OCI-LY7 (cell line): ENCODE data around the gene HUS1. TPM values are rescaled to one million over a fixed set of nuclear protein-coding genes. Genes with fewer than 3 reads are reported as not detected.

Experiments
- BruUV-seq: library from RNA; stranded (reverse); fragments of 400-500 nt; replicated peaks from 2 replicates; lab custom pipeline; 2021; lab: Mats Ljungman, UMichigan
- CTCF ChIA-PET: fragments of 300-600 bp; sonication (Branson Sonifier 250); formaldehyde crosslinking; loops from one replicate; lab custom pipeline; 2022; ENCODE audit warnings: antibody characterized with exemption; ENCODE audit not compliant: unreplicated experiment; lab: Charles Lee
- POLR2A ChIA-PET: fragments of 300-600 bp; sonication (Branson Sonifier 250); formaldehyde crosslinking; loops from one replicate; lab custom pipeline; 2022; ENCODE audit warnings: antibody characterized with exemption; lab: Charles Lee
- DNase-seq: peaks from one replicate; pipeline ENCODE4 v3.0.0-alpha.2; 2015; ENCODE audit warnings: low spot score
- H2AFZ ChIP-seq: fragments of 200-600 bp; sonication (generic), shearing (Covaris generic); 2 replicates; pipeline ENCODE4 v1.6.1; 2014; ENCODE audit warnings: mild to moderate bottlenecking, antibody characterized with exemption, low read length, moderate library complexity
- H3K27ac ChIP-seq: fragments of 200-600 bp; sonication (generic); 2 replicates; pipeline ENCODE4 v1.5.1; 2014; ENCODE audit warnings: mixed run types, low read depth, mild to moderate bottlenecking, moderate library complexity, low read length, inconsistent platforms; ENCODE audit not compliant: poor library complexity, severe bottlenecking
- H3K36me3 ChIP-seq: fragments of 200-600 bp; sonication (generic); 2 replicates; pipeline ENCODE4 v1.6.1; 2014; ENCODE audit warnings: mild to moderate bottlenecking, antibody characterized with exemption, low read length, moderate library complexity, mixed read lengths; ENCODE audit not compliant: insufficient read depth
- H3K4me1 ChIP-seq: fragments of 200-600 bp; sonication (generic); 2 replicates; pipeline ENCODE4 v1.5.1; 2014; ENCODE audit warnings: mild to moderate bottlenecking, low read length; ENCODE audit not compliant: insufficient read depth, poor library complexity, severe bottlenecking
- H3K4me2 ChIP-seq: fragments of 200-600 bp; sonication (generic); 2 replicates; pipeline ENCODE4 v1.6.1; 2014; ENCODE audit warnings: mild to moderate bottlenecking, low read length
- H3K4me3 ChIP-seq: fragments of 200-600 bp; sonication (generic); 2 replicates; pipeline ENCODE4 v1.5.1; 2014; ENCODE audit warnings: mild to moderate bottlenecking, low read depth, low read length; ENCODE audit not compliant: poor library complexity, severe bottlenecking
- H3K79me2 ChIP-seq: fragments of 200-600 bp; sonication (generic); 2 replicates; pipeline ENCODE4 v1.6.1; 2016; ENCODE audit warnings: low read depth, mild to moderate bottlenecking, low read length, moderate library complexity, mixed read lengths; ENCODE audit not compliant: insufficient read depth
- H3K9me2 ChIP-seq: fragments of 200-600 bp; sonication (generic); 2 replicates; pipeline ENCODE4 v1.6.1; 2016; ENCODE audit warnings: mild to moderate bottlenecking, low read length, mixed read lengths; ENCODE audit not compliant: insufficient read depth
- H3K9me3 ChIP-seq: fragments of 200-600 bp; sonication (generic); 2 replicates; pipeline ENCODE4 v1.6.1; 2014; ENCODE audit warnings: mild to moderate bottlenecking, mixed run types, low read length, mixed read lengths
- H4K20me1 ChIP-seq: fragments of 200-600 bp; sonication (generic); 2 replicates; pipeline ENCODE4 v1.6.1; 2014; ENCODE audit warnings: mild to moderate bottlenecking, antibody characterized with exemption, low read length, moderate library complexity, mixed read lengths; ENCODE audit not compliant: insufficient read depth
- CTCF ChIP-seq: fragments of 200-600 bp; sonication (generic); conservative IDR thresholded peaks from 2 replicates; pipeline ENCODE4 v1.5.1; 2014; ENCODE audit warnings: mild to moderate bottlenecking, antibody characterized with exemption, low read length, moderate library complexity, mixed read lengths
- EZH2phosphoT487 ChIP-seq: fragments of 200-600 bp; sonication (generic); IDR thresholded peaks from 2 replicates; pipeline ENCODE4 v1.6.1; 2018; ENCODE audit warnings: low read depth, borderline replicate concordance, mild to moderate bottlenecking, mixed run types, antibody characterized with exemption, low read length, moderate library complexity, mixed read lengths
- intact Hi-C: fragments of 100-400 bp; cut with micrococcal nuclease; formaldehyde crosslinking; loops from one replicate; pipeline ENCODE4 v1.10.0; 2022; ENCODE audit not compliant: unreplicated experiment
- total RNA-seq, 2 experiments: library from RNA; depleted of rRNA in 1 of 2; stranded (reverse); fragments of >200 nt in 1 of 2; shearing (Covaris generic) in 1 of 2; gene quantifications; 2 replicates each; pipeline ENCODE4 v1.2.3, GENCODE V29; 2014 to 2022

Gene HUS1
- total RNA-seq, 2 experiments from 2014 or later, result 28.2 to 44.5 TPM

GRCh38 chr7:47951374-47951773 lies 28.0 kb downstream of the HUS1 start:
- Histone ChIP-seq H3K9me3 (no peaks in the 10 kb centered on the region), H3K27ac (no peak overlapping the region), H3K79me2 (no peaks in the 10 kb centered on the region), H3K4me1 (no peaks in the 10 kb centered on the region), H2AFZ (no peak overlapping the region), H3K9me2 (no peaks in the 10 kb centered on the region), H4K20me1 (no peaks in the 10 kb centered on the region), H3K4me2 (no peak overlapping the region), H3K36me3 (peaks cover 25% of the 10 kb centered on the region), H3K4me3 (no peak overlapping the region)
- intact Hi-C loops, result no loop called here
- BruUV-seq, result no TSS peak
- DNase-seq, result no peak
- POLR2A ChIA-PET, result interaction anchor here (0.7 kb wide), 1 partner anchor 9 kb away, joined by 4 read pairs; no protein-coding TSS in a partner anchor
- no peak for TF ChIP-seq CTCF
- TF ChIP-seq EZH2phosphoT487, result no peak
- CTCF ChIA-PET, result no interaction called here

GRCh38 chr7:47950714-47951113 lies 28.7 kb downstream of the HUS1 start:
- intact Hi-C loops, result no loop called here
- ChIA-PET POLR2A (interaction anchor here (0.6 to 0.7 kb wide), 2 partner anchors 50 to 202 kb away, joined by 3 to 4 read pairs; no protein-coding TSS in a partner anchor), CTCF (no interaction called here)
- no peak overlapping the region for H3K4me3 ChIP-seq
- H3K4me1 ChIP-seq, result no peaks in the 10 kb centered on the region
- no peaks in the 10 kb centered on the region for H3K9me3 ChIP-seq
- no peak overlapping the region for H2AFZ ChIP-seq
- DNase-seq, result no peak
- no peaks in the 10 kb centered on the region for H3K79me2 ChIP-seq
- H3K36me3 ChIP-seq, result peaks cover 19% of the 10 kb centered on the region
- H4K20me1 ChIP-seq, result no peaks in the 10 kb centered on the region
- no peak overlapping the region for H3K4me2 ChIP-seq
- no TSS peak for BruUV-seq
- H3K27ac ChIP-seq, result no peak overlapping the region
- no peaks in the 10 kb centered on the region for H3K9me2 ChIP-seq
- TF ChIP-seq CTCF, result no peak
- no peak for TF ChIP-seq EZH2phosphoT487

- Histone ChIP-seq H3K4me3 (no peak overlapping the region), H2AFZ (no peak overlapping the region), H3K9me2 (no peaks in the 10 kb centered on the region), H3K36me3 (peaks cover 14% of the 10 kb centered on the region), H4K20me1 (no peaks in the 10 kb centered on the region), H3K4me1 (no peaks in the 10 kb centered on the region), H3K27ac (no peak overlapping the region), H3K4me2 (no peak overlapping the region), H3K79me2 (no peaks in the 10 kb centered on the region), H3K9me3 (no peaks in the 10 kb centered on the region)
- ChIA-PET CTCF (no interaction called here), POLR2A (no interaction called here)
- TF ChIP-seq CTCF (no peak), EZH2phosphoT487 (no peak)
- intact Hi-C loops, result no loop called here
- no TSS peak for BruUV-seq
- no peak for DNase-seq
Measured at GRCh38 chr7:47949703-47950102, 29.7 kb downstream of the HUS1 start.
